Astrocyte (in vitro differentiated cells and primary cell): Measurements from ENCODE around the gene AKR1B15. TPM values are rescaled to one million over a fixed set of nuclear protein-coding genes. Genes with fewer than 3 reads are reported as not detected.

Experiments
- DNase-seq: peaks from one replicate; pipeline ENCODE4 v3.0.0-alpha.2; 2010; ENCODE audit warnings: low read depth
- FAIRE-seq: peaks from 2 replicates; lab custom pipeline; 2011; peaks lifted over from hg19 to GRCh38; lab: Jason Lieb, UNC
- H2AFZ ChIP-seq: 2 replicates; pipeline ENCODE4 v1.6.0; 2012; ENCODE audit warnings: low read depth, low read length, inconsistent platforms
- H3K27ac ChIP-seq: 2 replicates; pipeline ENCODE4 v1.5.1; 2011; ENCODE audit warnings: low read depth, low read length, inconsistent platforms
- H3K27me3 ChIP-seq: 2 replicates; pipeline ENCODE4 v1.6.0; 2011; ENCODE audit warnings: low read length, inconsistent platforms; ENCODE audit not compliant: insufficient read depth
- H3K36me3 ChIP-seq: 2 replicates; pipeline ENCODE4 v1.5.1; 2011; ENCODE audit warnings: low read length, inconsistent platforms; ENCODE audit not compliant: insufficient read depth
- H3K4me1 ChIP-seq: 2 replicates; pipeline ENCODE4 v1.5.1; 2011; ENCODE audit warnings: low read length, inconsistent platforms; ENCODE audit not compliant: insufficient read depth
- H3K4me2 ChIP-seq: 2 replicates; pipeline ENCODE4 v1.6.0; 2012; ENCODE audit warnings: low read length, inconsistent platforms
- H3K4me3 ChIP-seq: 2 replicates; pipeline ENCODE4 v1.5.1; 2011; ENCODE audit warnings: low read depth, mild to moderate bottlenecking, low read length, inconsistent platforms; ENCODE audit not compliant: insufficient read depth
- H3K79me2 ChIP-seq: 2 replicates; pipeline ENCODE4 v1.6.0; 2012; ENCODE audit warnings: mild to moderate bottlenecking, low read length, inconsistent platforms; ENCODE audit not compliant: insufficient read depth
- H3K9ac ChIP-seq: 2 replicates; pipeline ENCODE4 v1.6.0; 2012; ENCODE audit warnings: mild to moderate bottlenecking, low read length, inconsistent platforms
- H3K9me3 ChIP-seq: 2 replicates; pipeline ENCODE4 v1.5.1; 2012; ENCODE audit warnings: low read depth, mild to moderate bottlenecking, low read length, inconsistent platforms; ENCODE audit not compliant: insufficient read depth
- H4K20me1 ChIP-seq: 2 replicates; pipeline ENCODE4 v1.6.0; 2012; ENCODE audit warnings: low read length, inconsistent platforms; ENCODE audit not compliant: insufficient read depth
- H3K27ac Mint-ChIP-seq: one replicate; pipeline ENCODE4 v1.8.0; 2021; ENCODE audit warnings: mild to moderate bottlenecking, mixed read lengths; ENCODE audit not compliant: unreplicated experiment
- H3K27me3 Mint-ChIP-seq: one replicate; pipeline ENCODE4 v1.8.0; 2021; ENCODE audit warnings: low read depth, mixed read lengths; ENCODE audit not compliant: unreplicated experiment
- H3K36me3 Mint-ChIP-seq: one replicate; pipeline ENCODE4 v1.8.0; 2021; ENCODE audit warnings: low read depth, mixed read lengths; ENCODE audit not compliant: unreplicated experiment
- H3K4me1 Mint-ChIP-seq: one replicate; pipeline ENCODE4 v1.8.0; 2021; ENCODE audit warnings: low read depth, mixed read lengths; ENCODE audit not compliant: unreplicated experiment
- H3K4me3 Mint-ChIP-seq: one replicate; pipeline ENCODE4 v1.8.0; 2021; ENCODE audit warnings: mild to moderate bottlenecking, moderate library complexity, mixed read lengths; ENCODE audit not compliant: unreplicated experiment
- H3K9me3 Mint-ChIP-seq: one replicate; pipeline ENCODE4 v1.8.0; 2021; ENCODE audit warnings: mild to moderate bottlenecking, mixed read lengths; ENCODE audit not compliant: unreplicated experiment
- CTCF ChIP-seq: IDR thresholded peaks from 2 replicates; pipeline ENCODE4 v1.5.1; 2011; ENCODE audit warnings: low read depth, mild to moderate bottlenecking, inconsistent platforms, low read length, moderate library complexity; ENCODE audit not compliant: insufficient read depth
- EZH2 ChIP-seq: IDR thresholded peaks from 2 replicates; pipeline ENCODE4 v1.6.1; 2012; ENCODE audit warnings: mild to moderate bottlenecking, low read length, inconsistent platforms; ENCODE audit not compliant: insufficient read depth
- total RNA-seq: library from RNA; stranded (reverse); gene quantifications from 2 replicates; pipeline ENCODE4 v1.2.1, GENCODE V29; 2021

AKR1B15 gene
- total RNA-seq, 1 donor from 2014 or later = not detected

- Histone ChIP-seq H3K9me3 (no peaks in the 10 kb centered on the region), H3K27ac (no peak overlapping the region), H3K4me3 (no peak overlapping the region), H2AFZ (no peak overlapping the region), H3K4me2 (no peak overlapping the region), H3K9ac (no peak overlapping the region), H3K79me2 (no peaks in the 10 kb centered on the region), H4K20me1 (no peaks in the 10 kb centered on the region), H3K36me3 (no peaks in the 10 kb centered on the region), H3K4me1 (peaks cover 6% of the 10 kb centered on the region), H3K27me3 (peaks cover 1% of the 10 kb centered on the region)
- FAIRE-seq (no peak), DNase-seq (peak; percentile 12)
- Mint-ChIP-seq H3K27me3 (peaks cover 9% of the 10 kb centered on the region), H3K9me3 (peaks cover 19% of the 10 kb centered on the region), H3K27ac (no peak overlapping the region), H3K36me3 (no peaks in the 10 kb centered on the region), H3K4me3 (no peak overlapping the region), H3K4me1 (no peaks in the 10 kb centered on the region)
- TF ChIP-seq EZH2 (no peak), CTCF (no peak)
Measured at GRCh38 chr7:134589491-134589941, 40.6 kb downstream of the AKR1B15 start.

- Mint-ChIP-seq H3K27ac (peak overlapping the region; percentile 50), H3K27me3 (peaks cover 5% of the 10 kb centered on the region), H3K9me3 (peaks cover 14% of the 10 kb centered on the region), H3K4me1 (no peaks in the 10 kb centered on the region), H3K4me3 (no peak overlapping the region), H3K36me3 (peaks cover under 1% of the 10 kb centered on the region)
- H3K9me3 ChIP-seq = no peaks in the 10 kb centered on the region
- TF ChIP-seq CTCF = no peak
- no peak for TF ChIP-seq EZH2
- peak overlapping the region; percentile 25 for H3K9ac ChIP-seq
- DNase-seq (peak; percentile 91), FAIRE-seq (peak; percentile 32)
- peaks cover 6% of the 10 kb centered on the region for H3K4me1 ChIP-seq
- H3K36me3 ChIP-seq = no peaks in the 10 kb centered on the region
- no peaks in the 10 kb centered on the region for H3K27me3 ChIP-seq
- H3K4me2 ChIP-seq = no peak overlapping the region
- H2AFZ ChIP-seq = peak overlapping the region; percentile 67
- H3K27ac ChIP-seq = peak overlapping the region; percentile 65
- H3K4me3 ChIP-seq = no peak overlapping the region
- no peaks in the 10 kb centered on the region for H4K20me1 ChIP-seq
- H3K79me2 ChIP-seq = no peaks in the 10 kb centered on the region
Measured at GRCh38 chr7:134593530-134594392, 44.9 kb downstream of the AKR1B15 start.

- Histone ChIP-seq H3K36me3 (no peaks in the 10 kb centered on the region), H3K79me2 (no peaks in the 10 kb centered on the region), H2AFZ (no peak overlapping the region), H3K9ac (no peak overlapping the region), H3K4me3 (no peak overlapping the region), H3K4me1 (peaks cover 6% of the 10 kb centered on the region), H3K9me3 (no peaks in the 10 kb centered on the region), H3K4me2 (no peak overlapping the region), H3K27me3 (no peaks in the 10 kb centered on the region), H3K27ac (no peak overlapping the region), H4K20me1 (no peaks in the 10 kb centered on the region)
- DNase-seq (no peak), FAIRE-seq (no peak)
- Mint-ChIP-seq H3K9me3 (peaks cover 21% of the 10 kb centered on the region), H3K27ac (no peak overlapping the region), H3K4me3 (no peak overlapping the region), H3K36me3 (peaks cover 4% of the 10 kb centered on the region), H3K27me3 (peaks cover 3% of the 10 kb centered on the region), H3K4me1 (no peaks in the 10 kb centered on the region)
- TF ChIP-seq EZH2 (no peak), CTCF (no peak)
Measured at GRCh38 chr7:134594877-134595276, 46.0 kb downstream of the AKR1B15 start.
